GM18508 (cell line): ENCODE data around the gene ITGA6.
"Not testable (repeated sequence)": the region's sequence is repeated elsewhere in the genome, so short reads cannot be mapped to it uniquely, and the experiment has no call there.

Source experiments
- ATAC-seq: cut with Tn5 transposase; IDR thresholded peaks from one replicate; pipeline ENCODE4 v1.9.1; 2021; ENCODE audit warnings: moderate number of reproducible peaks; ENCODE audit not compliant: insufficient read depth, unreplicated experiment

The ITGA6 gene

GRCh38 chr2:172507199-172507598, 79.8 kb downstream of the ITGA6 start:
- no peak for ATAC-seq

GRCh38 chr2:172510088-172510487, 82.7 kb downstream of the ITGA6 start:
- no peak for ATAC-seq

GRCh38 chr2:172510548-172510947, 83.2 kb downstream of the ITGA6 start:
- ATAC-seq: no peak

DNA sequence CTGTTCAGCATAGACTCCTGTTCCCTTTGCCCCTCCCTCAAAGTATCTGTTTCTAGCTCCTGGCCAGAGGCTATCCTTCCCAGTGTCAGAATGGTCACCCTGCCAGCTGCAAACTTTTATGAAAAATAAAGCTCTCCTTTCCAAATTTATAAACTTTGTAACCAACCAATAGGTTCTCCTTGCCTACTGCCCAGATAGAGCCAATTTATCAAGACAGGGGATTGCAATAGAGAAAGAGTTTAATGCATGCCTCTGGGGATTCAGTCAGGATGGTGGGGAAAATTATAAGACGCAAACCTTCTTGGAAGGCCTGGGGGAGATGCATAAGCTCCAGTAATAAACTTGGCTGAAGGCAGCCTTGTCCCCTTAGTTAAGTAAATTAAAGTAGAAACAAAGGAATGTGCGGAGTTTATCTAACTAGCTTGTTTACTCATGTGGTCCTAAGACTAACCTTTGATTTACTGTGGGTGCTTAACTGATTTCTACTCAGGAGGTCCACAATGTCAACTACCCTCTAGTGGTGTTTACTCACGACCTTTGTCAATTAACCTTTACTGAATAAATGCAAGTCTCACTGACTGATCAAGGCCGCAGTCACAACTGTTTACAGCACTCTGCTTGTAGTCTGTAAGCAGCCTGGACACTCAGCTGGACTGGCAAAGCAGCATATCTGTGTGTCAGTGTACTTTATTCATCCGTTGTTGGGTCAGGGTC, 85.6 kb downstream of the ITGA6 start:
- ATAC-seq: no peak

- ATAC-seq: no peak
These were observed 86.1 kb downstream of the ITGA6 start for GRCh38 chr2:172513524-172513900.

- ATAC-seq: no peak
These were observed 86.7 kb downstream of the ITGA6 start for GRCh38 chr2:172513935-172514586.

DNA sequence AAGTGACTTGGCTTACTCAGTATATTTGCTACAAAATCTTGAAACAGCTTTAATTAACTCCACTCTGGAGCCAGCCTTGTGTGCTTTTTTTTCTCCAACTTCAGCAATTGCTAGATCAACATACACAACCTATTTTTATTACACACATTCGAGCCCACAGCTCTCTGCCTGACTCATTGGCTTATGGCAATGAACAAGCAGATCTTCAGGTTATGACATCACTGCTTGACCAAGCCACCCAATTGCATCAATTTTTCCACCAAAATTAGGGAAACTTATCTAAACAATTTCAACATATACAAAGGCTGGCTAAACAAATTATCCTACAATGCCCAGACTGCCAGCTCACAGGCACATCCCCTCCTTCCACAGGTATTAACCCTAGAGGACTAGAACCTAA, 88.9 kb downstream of the ITGA6 start:
- no peak for ATAC-seq

GRCh38 chr2:172518995-172519394, 91.6 kb downstream of the ITGA6 start:
- ATAC-seq: no peak

- no peak for ATAC-seq
These were observed 98.2 kb downstream of the ITGA6 start for GRCh38 chr2:172525601-172526000.

DNA sequence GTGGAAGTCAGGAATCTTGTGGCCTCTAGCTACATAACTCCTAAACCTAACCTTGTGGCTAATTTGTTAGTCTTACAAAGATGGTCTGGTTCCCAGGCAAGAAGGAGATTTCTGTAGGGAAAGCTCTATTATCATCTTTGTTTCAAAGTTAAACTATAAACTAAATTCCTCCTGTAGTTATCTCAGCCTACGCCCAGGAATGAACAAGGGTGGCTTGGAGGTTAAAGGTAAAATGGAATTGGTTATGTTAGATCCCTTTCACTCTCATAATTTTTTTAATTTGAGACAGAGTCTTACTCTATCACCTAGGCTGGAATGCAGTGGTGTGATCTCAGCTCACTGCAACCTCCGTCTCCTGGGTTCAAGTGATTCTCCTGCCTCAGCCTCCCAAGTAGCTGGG, 103.9 kb downstream of the ITGA6 start:
- no peak for ATAC-seq

DNA sequence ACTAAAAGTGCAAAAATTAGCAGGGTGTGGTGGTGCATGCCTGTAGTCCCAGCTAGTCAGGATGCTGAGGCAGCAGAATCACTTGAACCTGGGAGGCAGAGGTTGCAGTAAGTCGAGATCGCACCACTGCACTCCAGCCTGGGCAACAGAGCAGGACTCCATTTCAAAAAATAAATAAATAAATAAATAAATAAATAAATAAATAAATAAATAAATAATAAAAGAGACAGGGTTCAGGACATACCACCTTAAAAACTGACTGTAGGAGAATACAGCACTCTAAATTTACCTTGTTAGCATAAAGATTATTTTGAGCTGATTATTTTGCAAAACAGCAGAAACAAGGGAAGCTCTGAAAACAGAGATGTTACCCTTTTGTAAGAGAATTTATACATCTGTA, 105.1 kb downstream of the ITGA6 start:
- not testable (repeated sequence) for ATAC-seq

DNA sequence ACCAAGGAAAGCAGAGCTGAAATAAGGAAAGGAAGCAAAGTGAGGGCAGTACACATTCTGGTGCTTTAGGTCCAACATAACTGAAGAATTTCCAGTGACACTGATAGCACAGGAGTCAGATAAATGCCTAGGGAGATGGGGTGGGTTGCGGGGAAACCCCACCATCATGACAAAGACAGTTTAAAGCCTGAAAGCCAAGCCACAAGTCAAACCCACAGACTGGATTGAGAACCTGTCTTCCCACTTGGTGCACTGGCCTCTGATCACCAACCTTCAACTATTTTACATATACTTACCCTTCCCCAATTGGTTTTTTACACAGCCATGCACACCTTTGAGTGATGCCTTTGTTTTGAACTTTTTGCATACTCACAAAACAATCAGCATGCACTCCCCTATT, 106.3 kb downstream of the ITGA6 start:
- ATAC-seq: no peak

- ATAC-seq: no peak
These were observed 107.7 kb downstream of the ITGA6 start for GRCh38 chr2:172535119-172535518.

- ATAC-seq: not testable (repeated sequence)
These were observed 110.5 kb downstream of the ITGA6 start for GRCh38 chr2:172537851-172538250.

DNA sequence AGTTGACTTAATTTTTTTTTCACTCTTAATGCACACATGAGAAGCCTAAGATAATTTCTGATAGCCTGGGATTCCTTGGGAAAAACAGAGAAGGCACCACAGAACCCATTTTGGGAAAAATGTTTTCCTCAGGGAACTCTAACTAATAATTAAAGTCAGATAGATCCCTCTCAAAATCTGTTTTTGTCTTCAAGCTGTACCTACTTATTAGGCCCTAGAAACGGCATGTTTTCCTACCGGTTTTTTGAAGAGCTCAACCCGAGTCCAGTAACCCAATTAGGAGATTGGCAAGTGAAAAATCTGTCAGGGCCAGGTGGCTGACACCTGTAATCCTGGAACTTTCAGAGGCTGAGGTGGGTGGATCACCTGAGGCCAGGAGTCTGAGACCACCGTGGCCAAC, 112.4 kb downstream of the ITGA6 start:
- ATAC-seq: no peak

GRCh38 chr2:172540421-172540820, 113.0 kb downstream of the ITGA6 start:
- ATAC-seq: no peak

DNA sequence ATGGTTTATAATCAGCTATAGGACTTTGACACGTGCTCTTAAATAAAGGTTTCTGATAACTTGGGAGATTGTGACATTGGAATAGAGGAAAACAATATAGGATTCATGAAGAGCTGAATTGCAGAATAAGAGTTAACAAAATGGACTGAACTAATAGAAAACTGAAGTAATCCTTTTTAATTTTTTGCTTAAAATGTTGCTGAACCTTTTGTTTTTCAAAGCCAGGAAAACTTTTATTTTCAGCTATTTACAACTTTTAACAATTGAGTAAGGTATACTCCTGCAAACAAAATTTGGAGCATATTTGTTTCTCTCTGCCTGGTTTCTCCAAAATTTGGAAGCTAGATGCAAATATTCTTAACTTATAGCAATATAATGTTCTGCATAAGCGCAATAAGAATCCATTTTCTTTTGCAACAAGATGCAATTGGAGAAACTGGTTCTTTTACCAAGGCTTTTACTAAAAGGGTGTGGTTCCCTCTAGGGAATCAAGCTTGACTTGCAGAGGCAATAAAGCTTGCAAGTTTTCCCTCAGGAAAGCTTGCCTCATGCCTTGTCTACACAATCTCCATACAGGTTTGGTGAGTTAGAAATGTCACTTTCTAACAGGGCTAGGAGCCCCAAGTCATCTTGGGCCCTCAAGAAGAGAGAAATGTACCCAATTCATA, 118.2 kb downstream of the ITGA6 start:
- no peak for ATAC-seq

DNA sequence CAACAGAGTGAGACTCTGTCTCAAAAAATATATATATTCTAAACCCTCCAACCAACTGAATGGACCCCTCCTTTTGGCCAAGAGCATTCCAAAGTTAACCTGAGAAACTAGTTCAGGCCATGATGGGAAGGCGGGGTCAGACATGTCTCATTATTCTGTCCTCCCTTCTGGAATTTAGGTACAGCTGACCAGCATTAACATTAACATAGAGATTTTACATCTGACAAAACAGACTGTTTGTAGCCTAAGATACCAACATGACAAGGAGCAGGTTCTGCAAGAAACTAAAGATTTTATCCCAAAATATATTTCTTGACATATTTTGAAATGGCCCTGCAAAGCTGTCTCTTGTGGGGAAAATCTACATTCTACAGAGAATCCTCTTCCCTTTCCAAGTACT, 121.7 kb downstream of the ITGA6 start:
- ATAC-seq: no peak

DNA sequence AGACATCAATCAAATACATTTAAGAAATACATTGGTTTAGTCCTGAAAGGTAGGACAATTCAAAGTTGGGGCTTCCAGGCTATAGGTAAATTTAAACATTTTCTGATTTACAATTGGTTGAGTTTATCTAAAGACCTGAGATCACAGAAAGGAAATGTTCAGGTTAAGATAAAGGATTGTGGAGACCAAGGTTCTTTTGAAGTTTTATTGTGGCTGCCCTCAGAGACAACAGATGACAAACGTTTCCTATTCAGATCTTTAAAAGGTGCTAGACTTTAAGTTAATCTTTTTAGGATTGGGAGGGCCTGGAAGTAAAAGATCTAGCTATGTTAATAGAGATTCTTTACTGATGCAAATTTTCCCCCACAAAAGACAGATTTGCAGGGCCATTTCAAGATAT, 122.4 kb downstream of the ITGA6 start:
- ATAC-seq: not testable (repeated sequence)

DNA sequence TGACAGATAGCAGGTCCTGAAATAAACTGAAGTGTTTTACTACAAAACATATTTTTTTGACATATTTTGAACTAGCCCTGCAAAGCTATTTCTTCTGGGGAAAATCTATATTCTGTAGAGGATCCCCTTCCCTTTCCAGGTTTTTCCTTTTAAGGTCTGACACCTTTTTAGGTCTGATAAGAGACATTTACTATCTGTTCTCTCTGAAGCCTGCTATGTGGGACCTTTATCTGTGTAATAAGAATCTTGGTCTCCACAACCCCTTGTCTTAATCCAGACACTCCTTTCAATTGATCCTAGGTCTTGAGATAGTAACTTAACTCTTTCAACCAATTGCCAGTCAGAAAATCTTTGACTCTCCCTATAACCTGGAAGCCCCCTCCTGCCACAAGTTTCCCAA, 123.0 kb downstream of the ITGA6 start:
- no peak for ATAC-seq

DNA sequence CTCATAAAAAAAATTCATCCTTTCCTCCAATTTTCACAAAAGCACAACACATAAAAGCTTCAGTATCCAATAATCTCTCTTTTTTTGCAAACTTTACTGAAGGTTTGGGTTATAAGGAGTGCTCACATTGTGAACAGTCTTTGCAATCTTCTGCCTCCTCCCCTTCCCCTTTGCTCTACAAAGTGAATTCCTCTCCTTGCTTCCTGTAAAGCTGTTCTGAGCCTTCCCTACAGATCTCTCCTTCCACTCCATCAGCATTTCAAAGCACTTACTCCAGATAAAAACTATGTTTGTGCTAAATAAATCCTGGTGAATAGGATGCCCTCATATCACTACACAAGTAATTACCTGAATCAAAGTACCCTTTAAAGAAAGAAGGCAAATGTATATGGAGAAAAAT, 123.9 kb downstream of the ITGA6 start:
- ATAC-seq: no peak
